HL-60/S4 treated with retinoic acid at 250 ng/mL for 4 days and 3 days (cell line): ENCODE results near the gene LYPLA2.
"Not testable (repeated sequence)": the region's sequence is repeated elsewhere in the genome, so short reads cannot be mapped to it uniquely, and the experiment has no call there.

Experiments
- in situ Hi-C: fragments of 300-500 bp; cut with MboI; formaldehyde crosslinking; loops from 2 replicates; pipeline ENCODE4 v1.7.0; 2022; ENCODE audit warnings: low sequenced_read_pairs

Gene LYPLA2

GRCh38 chr1:23825762-23826522 lies 35.0 kb downstream of the LYPLA2 start:
- in situ Hi-C loops: no loop called here

DNA sequence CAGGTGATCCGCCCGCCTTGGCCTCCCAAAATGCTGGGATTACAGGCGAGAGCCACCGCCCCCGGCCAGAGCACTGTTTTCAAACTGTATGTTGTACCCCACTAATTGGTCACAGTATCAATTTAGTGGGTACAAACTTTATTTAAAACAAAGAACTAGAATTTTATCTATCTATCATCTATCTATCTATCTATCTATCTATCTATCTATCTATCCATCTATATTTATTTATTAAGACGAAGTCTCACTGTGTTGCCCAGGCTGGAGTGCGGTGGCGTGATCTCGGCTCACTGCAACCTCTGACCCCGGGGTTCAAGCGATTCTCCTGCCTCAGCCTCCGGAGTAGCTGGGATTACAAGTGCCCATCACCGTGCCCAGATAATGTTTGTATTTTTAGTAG lies 35.6 kb downstream of the LYPLA2 start:
- in situ Hi-C loops: not testable (repeated sequence)

DNA sequence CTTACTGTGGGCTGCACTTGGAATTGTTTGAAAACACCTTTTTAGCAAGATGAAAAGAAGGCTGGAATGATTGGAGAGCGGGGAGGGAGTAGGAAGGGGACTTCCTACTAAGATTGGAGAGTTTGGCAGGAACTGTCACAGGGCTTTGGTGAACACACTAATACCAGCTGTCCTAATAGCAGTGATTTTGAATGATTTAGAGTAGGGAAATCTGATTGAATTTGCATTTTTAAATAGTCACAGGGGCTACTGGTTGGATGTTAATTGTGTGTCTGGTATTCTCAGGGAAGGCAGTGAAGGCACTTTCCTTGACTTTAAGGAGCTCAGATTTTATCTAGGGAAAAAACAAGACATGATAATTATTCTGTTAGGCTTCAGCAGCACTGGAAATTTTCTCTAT lies 36.8 kb downstream of the LYPLA2 start:
- in situ Hi-C loops: no loop called here

DNA sequence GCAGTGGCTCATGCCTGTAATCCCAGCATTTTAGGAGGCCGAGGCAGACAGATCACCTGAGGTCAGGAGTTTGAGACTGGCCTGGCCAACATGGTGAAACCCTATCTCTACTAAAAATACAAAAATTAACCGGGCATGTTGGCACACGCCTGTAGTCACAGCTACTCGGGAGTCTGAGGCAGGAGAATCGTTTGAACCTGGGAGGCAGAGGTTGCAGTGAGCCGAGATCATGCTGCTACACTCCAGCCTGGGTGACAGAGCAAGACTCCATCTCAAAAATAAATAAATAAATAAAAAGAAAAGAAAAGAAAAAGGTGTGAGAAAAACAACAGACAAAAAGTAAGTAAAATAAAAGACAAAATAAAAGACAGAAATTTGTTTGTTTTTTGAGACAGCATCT lies 43.2 kb downstream of the LYPLA2 start:
- in situ Hi-C loops: not testable (repeated sequence)

DNA sequence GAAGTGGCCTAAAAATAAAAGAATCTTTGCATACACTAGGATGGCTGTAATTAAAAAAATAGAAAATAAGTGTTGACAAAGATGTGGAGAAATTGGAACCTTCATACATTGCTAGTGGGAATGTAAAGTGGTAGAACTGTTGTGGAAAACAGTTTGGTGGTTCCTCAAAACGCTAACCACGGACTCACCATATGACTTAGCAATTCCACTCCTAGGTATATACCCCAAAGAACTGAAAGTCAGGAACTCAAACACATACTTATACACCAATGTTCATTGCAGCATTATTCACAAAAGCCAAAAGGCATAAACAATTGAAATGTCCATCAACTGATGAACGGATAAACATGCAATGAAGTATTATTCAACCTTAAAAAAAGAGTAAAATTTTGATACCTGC lies 45.1 kb downstream of the LYPLA2 start:
- in situ Hi-C loops: no loop called here

DNA sequence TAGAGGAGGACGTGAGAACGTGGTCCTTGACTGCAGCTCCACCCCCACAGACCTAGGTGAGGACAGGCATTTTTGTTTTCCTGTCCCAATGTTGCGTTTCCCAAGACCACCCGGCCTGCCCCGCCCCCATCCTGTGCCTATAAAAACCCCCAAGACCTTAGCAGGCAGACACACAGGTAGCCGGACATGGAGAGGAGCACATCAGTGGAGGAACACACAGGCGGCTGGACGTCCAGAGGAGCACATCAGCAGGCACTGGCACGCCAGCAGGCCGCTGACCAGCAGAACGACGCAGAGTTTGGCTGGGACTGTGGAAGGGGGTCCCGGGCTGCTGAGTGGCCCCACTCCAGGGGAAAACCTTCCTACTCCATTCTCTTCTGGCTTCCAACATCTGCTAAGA lies 47.0 kb downstream of the LYPLA2 start:
- in situ Hi-C loops: no loop called here

GRCh38 chr1:23838401-23838866 lies 47.5 kb downstream of the LYPLA2 start:
- in situ Hi-C loops: no loop called here

GRCh38 chr1:23843644-23844043 lies 52.7 kb downstream of the LYPLA2 start:
- in situ Hi-C loops: no loop called here
